SK-N-SH treated with all-trans-retinoic acid at 6 μM for 48 hours (cell line): ENCODE measurements around the gene ECHS1.

Source experiments
- ATAC-seq: fragments of 200-7000 bp; cut with Tn5 transposase; 3 replicates; pipeline ENCODE4 v1.9.1; 2020; ENCODE audit warnings: mild to moderate bottlenecking, moderate library complexity
- ARNTL ChIP-seq: fragments of 450-650 bp; formaldehyde crosslinking; IDR thresholded peaks from 2 replicates; pipeline ENCODE4 v1.5.0; 2020; ENCODE audit warnings: low read depth, mild to moderate bottlenecking, moderate library complexity, borderline replicate concordance
- BACH2 ChIP-seq: fragments of 250-450 bp; sonication (Bioruptor Pico); IDR thresholded peaks from 2 replicates; pipeline ENCODE4 v1.9.0; 2021; ENCODE audit warnings: mild to moderate bottlenecking, borderline replicate concordance
- CSDC2 ChIP-seq: fragments of 250-450 bp; sonication (Bioruptor Pico); IDR thresholded peaks from 2 replicates; pipeline ENCODE4 v1.5.0; 2020; ENCODE audit warnings: mild to moderate bottlenecking, moderate library complexity
- ESRRG ChIP-seq: fragments of 250-450 bp; sonication (Bioruptor Pico); IDR thresholded peaks from 2 replicates; pipeline ENCODE4 v1.6.1; 2021; ENCODE audit warnings: mild to moderate bottlenecking
- ISL1 ChIP-seq: fragments of 250-450 bp; sonication (Bioruptor Pico); IDR thresholded peaks from 2 replicates; pipeline ENCODE4 v2.1.2; 2022; ENCODE audit warnings: mild to moderate bottlenecking, moderate library complexity
- OSR1 ChIP-seq: fragments of 250-450 bp; sonication (Bioruptor Pico); IDR thresholded peaks from 2 replicates; pipeline ENCODE4 v1.8.0; 2022; ENCODE audit warnings: moderate library complexity, mild to moderate bottlenecking, inconsistent platforms
- PPARA ChIP-seq: fragments of 250-450 bp; sonication (Bioruptor Pico); IDR thresholded peaks from 2 replicates; pipeline ENCODE4 v1.5.0; 2020; ENCODE audit warnings: mild to moderate bottlenecking, borderline replicate concordance
- RARB ChIP-seq: fragments of 250-450 bp; sonication (Bioruptor Pico); IDR thresholded peaks from 2 replicates; pipeline ENCODE4 v1.8.0; 2021; ENCODE audit warnings: mild to moderate bottlenecking, moderate library complexity
- SNAI2 ChIP-seq: fragments of 250-450 bp; sonication (Bioruptor Pico); IDR thresholded peaks from 2 replicates; pipeline ENCODE4 v1.5.0; 2020; ENCODE audit warnings: mild to moderate bottlenecking, moderate library complexity
- TCF4 ChIP-seq: fragments of 250-450 bp; sonication (Bioruptor Pico); IDR thresholded peaks from 2 replicates; pipeline ENCODE4 v1.8.0; 2021; ENCODE audit warnings: mild to moderate bottlenecking, moderate library complexity, borderline replicate concordance
- TOX ChIP-seq: fragments of 250-450 bp; sonication (Bioruptor Pico); IDR thresholded peaks from 2 replicates; pipeline ENCODE4 v1.8.0; 2021; ENCODE audit warnings: mild to moderate bottlenecking, moderate library complexity, borderline replicate concordance
- ZC3H10 ChIP-seq: fragments of 250-450 bp; sonication (Bioruptor Pico); IDR thresholded peaks from 2 replicates; pipeline ENCODE4 v1.5.1; 2021; ENCODE audit warnings: mild to moderate bottlenecking, moderate library complexity
- ZFP3 ChIP-seq: fragments of 250-450 bp; sonication (Bioruptor Pico); IDR thresholded peaks from 2 replicates; pipeline ENCODE4 v1.5.0; 2020; ENCODE audit warnings: mild to moderate bottlenecking, moderate library complexity
- ZFP30 ChIP-seq: fragments of 450-650 bp; formaldehyde crosslinking; IDR thresholded peaks from 2 replicates; pipeline ENCODE4 v1.5.0; 2022; ENCODE audit warnings: mild to moderate bottlenecking, moderate library complexity
- ZNF565 ChIP-seq: fragments of 450-650 bp; formaldehyde crosslinking; conservative IDR thresholded peaks from 2 replicates; pipeline ENCODE4 v1.5.0; 2020; ENCODE audit warnings: low read depth, mild to moderate bottlenecking, moderate library complexity
- ZNF70 ChIP-seq: fragments of 450-650 bp; formaldehyde crosslinking; IDR thresholded peaks from 2 replicates; pipeline ENCODE4 v1.5.0; 2020; ENCODE audit warnings: mild to moderate bottlenecking, moderate library complexity
- ZNF8 ChIP-seq: fragments of 450-650 bp; formaldehyde crosslinking; IDR thresholded peaks from 2 replicates; pipeline ENCODE4 v1.5.0; 2020; ENCODE audit warnings: mild to moderate bottlenecking, moderate library complexity
- TF ChIP-seq, protein P1 (sequence below): fragments of 250-450 bp; sonication (Bioruptor Pico); IDR thresholded peaks from 2 replicates; pipeline ENCODE4 v1.5.1; 2020; ENCODE audit warnings: low read depth, mild to moderate bottlenecking, moderate library complexity
- TF ChIP-seq, protein P2 (sequence below): fragments of 250-450 bp; sonication (Bioruptor Pico); IDR thresholded peaks from 2 replicates; pipeline ENCODE4 v1.8.0; 2021; ENCODE audit warnings: low read depth, mild to moderate bottlenecking, moderate library complexity, borderline replicate concordance
- TF ChIP-seq, protein P3 (sequence below): fragments of 250-450 bp; sonication (Bioruptor Pico); IDR thresholded peaks from 2 replicates; pipeline ENCODE4 v1.8.0; 2020; ENCODE audit warnings: mild to moderate bottlenecking, moderate library complexity, borderline replicate concordance
- TF ChIP-seq, protein P4 (sequence below): fragments of 250-450 bp; sonication (Bioruptor Pico); IDR thresholded peaks from 2 replicates; pipeline ENCODE4 v1.5.1; 2021; ENCODE audit warnings: mild to moderate bottlenecking, moderate library complexity
- TF ChIP-seq, protein P5 (sequence below): fragments of 250-450 bp; sonication (Bioruptor Pico); IDR thresholded peaks from 2 replicates; pipeline ENCODE4 v1.5.0; 2020; ENCODE audit warnings: mild to moderate bottlenecking, moderate library complexity

ECHS1 gene

DNA sequence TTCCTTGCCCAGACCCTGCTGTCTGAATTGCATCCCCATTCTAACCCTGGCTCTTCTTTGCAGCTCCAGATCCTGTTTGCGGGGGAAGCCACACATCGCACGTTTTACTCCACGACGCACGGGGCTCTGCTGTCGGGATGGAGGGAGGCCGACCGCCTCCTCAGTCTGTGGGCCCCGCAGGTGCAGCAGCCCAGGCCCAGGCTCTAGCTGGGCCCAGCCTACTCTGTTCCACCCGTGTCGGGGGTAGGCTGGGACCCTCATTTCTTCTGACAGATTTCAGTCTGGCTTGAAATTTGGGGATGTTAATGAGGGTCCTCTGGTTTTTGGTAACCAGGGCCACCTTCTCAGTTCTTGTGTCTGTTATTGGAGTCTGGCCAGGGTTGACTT lies 18.1 kb upstream of the ECHS1 start (continued):
- TF ChIP-seq, protein P1, sequence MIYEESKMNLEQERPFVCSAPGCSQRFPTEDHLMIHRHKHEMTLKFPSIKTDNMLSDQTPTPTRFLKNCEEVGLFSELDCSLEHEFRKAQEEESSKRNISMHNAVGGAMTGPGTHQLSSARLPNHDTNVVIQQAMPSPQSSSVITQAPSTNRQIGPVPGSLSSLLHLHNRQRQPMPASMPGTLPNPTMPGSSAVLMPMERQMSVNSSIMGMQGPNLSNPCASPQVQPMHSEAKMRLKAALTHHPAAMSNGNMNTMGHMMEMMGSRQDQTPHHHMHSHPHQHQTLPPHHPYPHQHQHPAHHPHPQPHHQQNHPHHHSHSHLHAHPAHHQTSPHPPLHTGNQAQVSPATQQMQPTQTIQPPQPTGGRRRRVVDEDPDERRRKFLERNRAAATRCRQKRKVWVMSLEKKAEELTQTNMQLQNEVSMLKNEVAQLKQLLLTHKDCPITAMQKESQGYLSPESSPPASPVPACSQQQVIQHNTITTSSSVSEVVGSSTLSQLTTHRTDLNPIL, result no peak
- TF ChIP-seq ZFP3 (CRISPR knock-in tag) (no peak), TOX (CRISPR knock-in tag) (no peak), RARB (no peak), ARNTL (CRISPR knock-in tag) (no peak), CSDC2 (CRISPR knock-in tag) (no peak), OSR1 (CRISPR knock-in tag) (no peak), ESRRG (CRISPR knock-in tag) (no peak), ZNF8 (no peak)
- TF ChIP-seq, protein P2, sequence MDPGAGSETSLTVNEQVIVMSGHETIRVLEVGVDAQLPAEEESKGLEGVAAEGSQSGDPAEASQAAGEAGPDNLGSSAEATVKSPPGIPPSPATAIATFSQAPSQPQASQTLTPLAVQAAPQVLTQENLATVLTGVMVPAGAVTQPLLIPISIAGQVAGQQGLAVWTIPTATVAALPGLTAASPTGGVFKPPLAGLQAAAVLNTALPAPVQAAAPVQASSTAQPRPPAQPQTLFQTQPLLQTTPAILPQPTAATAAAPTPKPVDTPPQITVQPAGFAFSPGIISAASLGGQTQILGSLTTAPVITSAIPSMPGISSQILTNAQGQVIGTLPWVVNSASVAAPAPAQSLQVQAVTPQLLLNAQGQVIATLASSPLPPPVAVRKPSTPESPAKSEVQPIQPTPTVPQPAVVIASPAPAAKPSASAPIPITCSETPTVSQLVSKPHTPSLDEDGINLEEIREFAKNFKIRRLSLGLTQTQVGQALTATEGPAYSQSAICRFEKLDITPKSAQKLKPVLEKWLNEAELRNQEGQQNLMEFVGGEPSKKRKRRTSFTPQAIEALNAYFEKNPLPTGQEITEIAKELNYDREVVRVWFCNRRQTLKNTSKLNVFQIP (CRISPR knock-in tag), result no peak
- TF ChIP-seq, protein P3, sequence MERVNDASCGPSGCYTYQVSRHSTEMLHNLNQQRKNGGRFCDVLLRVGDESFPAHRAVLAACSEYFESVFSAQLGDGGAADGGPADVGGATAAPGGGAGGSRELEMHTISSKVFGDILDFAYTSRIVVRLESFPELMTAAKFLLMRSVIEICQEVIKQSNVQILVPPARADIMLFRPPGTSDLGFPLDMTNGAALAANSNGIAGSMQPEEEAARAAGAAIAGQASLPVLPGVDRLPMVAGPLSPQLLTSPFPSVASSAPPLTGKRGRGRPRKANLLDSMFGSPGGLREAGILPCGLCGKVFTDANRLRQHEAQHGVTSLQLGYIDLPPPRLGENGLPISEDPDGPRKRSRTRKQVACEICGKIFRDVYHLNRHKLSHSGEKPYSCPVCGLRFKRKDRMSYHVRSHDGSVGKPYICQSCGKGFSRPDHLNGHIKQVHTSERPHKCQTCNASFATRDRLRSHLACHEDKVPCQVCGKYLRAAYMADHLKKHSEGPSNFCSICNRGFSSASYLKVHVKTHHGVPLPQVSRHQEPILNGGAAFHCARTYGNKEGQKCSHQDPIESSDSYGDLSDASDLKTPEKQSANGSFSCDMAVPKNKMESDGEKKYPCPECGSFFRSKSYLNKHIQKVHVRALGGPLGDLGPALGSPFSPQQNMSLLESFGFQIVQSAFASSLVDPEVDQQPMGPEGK (CRISPR knock-in tag), result no peak

DNA sequence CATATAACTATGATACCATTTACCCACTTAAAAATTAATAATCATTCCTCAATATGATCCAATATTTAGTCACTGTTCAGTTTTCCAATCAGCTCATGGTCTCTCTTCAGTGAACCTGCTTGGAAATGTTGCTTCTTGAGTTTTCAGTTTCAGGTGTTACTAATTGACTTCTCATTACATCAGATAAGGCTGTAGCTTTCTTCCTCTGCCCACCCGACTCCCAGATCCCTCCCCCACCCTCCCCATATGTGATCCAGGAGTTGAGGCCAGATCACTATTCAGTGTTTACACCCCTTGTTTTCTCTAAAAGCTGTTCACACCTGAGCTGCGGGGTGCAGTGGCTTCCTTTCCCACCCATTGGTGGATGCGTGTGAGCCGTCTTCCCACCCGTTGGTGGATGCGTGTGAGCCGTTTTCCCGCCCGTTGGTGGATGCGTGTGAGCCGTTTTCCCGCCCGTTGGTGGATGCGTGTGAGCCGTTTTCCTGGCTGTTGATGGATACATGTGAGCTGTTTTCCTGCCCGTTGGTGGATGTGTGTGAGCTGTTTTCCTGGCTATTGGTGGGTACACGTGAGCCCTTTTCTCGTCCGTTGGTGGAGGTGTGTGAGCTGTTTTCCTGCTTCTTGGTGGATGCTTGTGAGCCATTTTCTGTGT lies 17.6 kb upstream of the ECHS1 start:
- TF ChIP-seq, protein P3 (CRISPR knock-in tag), result no peak
- TF ChIP-seq, protein P4, sequence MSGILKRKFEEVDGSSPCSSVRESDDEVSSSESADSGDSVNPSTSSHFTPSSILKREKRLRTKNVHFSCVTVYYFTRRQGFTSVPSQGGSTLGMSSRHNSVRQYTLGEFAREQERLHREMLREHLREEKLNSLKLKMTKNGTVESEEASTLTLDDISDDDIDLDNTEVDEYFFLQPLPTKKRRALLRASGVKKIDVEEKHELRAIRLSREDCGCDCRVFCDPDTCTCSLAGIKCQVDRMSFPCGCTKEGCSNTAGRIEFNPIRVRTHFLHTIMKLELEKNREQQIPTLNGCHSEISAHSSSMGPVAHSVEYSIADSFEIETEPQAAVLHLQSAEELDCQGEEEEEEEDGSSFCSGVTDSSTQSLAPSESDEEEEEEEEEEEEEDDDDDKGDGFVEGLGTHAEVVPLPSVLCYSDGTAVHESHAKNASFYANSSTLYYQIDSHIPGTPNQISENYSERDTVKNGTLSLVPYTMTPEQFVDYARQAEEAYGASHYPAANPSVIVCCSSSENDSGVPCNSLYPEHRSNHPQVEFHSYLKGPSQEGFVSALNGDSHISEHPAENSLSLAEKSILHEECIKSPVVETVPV (CRISPR knock-in tag), result no peak
- no peak for TF ChIP-seq ZNF8
- TF ChIP-seq PPARA, result no peak
- no peak for TF ChIP-seq ZFP30
- no peak for TF ChIP-seq ZC3H10 (CRISPR knock-in tag)
- no peak for TF ChIP-seq ZNF70
- no peak for TF ChIP-seq TCF4 (CRISPR knock-in tag)
- no peak for TF ChIP-seq ISL1 (CRISPR knock-in tag)
- no peak for TF ChIP-seq SNAI2 (CRISPR knock-in tag)
- TF ChIP-seq, protein P2 (CRISPR knock-in tag), result no peak
- TF ChIP-seq, protein P1, result no peak
- no peak for TF ChIP-seq BACH2 (CRISPR knock-in tag)
- TF ChIP-seq, protein P5, sequence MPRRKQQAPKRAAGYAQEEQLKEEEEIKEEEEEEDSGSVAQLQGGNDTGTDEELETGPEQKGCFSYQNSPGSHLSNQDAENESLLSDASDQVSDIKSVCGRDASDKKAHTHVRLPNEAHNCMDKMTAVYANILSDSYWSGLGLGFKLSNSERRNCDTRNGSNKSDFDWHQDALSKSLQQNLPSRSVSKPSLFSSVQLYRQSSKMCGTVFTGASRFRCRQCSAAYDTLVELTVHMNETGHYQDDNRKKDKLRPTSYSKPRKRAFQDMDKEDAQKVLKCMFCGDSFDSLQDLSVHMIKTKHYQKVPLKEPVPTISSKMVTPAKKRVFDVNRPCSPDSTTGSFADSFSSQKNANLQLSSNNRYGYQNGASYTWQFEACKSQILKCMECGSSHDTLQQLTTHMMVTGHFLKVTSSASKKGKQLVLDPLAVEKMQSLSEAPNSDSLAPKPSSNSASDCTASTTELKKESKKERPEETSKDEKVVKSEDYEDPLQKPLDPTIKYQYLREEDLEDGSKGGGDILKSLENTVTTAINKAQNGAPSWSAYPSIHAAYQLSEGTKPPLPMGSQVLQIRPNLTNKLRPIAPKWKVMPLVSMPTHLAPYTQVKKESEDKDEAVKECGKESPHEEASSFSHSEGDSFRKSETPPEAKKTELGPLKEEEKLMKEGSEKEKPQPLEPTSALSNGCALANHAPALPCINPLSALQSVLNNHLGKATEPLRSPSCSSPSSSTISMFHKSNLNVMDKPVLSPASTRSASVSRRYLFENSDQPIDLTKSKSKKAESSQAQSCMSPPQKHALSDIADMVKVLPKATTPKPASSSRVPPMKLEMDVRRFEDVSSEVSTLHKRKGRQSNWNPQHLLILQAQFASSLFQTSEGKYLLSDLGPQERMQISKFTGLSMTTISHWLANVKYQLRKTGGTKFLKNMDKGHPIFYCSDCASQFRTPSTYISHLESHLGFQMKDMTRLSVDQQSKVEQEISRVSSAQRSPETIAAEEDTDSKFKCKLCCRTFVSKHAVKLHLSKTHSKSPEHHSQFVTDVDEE (CRISPR knock-in tag), result no peak
- no peak for TF ChIP-seq ZNF565 (CRISPR knock-in tag)
- TF ChIP-seq ESRRG (CRISPR knock-in tag), result no peak
- no peak for TF ChIP-seq RARB
- no peak for TF ChIP-seq OSR1 (CRISPR knock-in tag)
- TF ChIP-seq, all 23 proteins: peak for 0
- ATAC-seq, result no peak
